IPS-NIHi7 (cell line): ENCODE measurements around the gene CRPPA.
A peak's percentile ranks its signal among the peaks of the same experiment; 100 is the strongest.

Source experiments
- DNase-seq: peaks from one replicate; pipeline ENCODE4 v3.0.0; 2012; ENCODE audit warnings: mixed read lengths; ENCODE audit errors: extremely low spot score

CRPPA gene

GRCh38 chr7:16423761-16424160 lies 2.4 kb upstream of the CRPPA start:
- DNase-seq: no peak

- no peak for DNase-seq
These were observed 1.6 kb upstream of the CRPPA start for GRCh38 chr7:16422917-16423316.

- DNase-seq: no peak
These were observed 731 bp upstream of the CRPPA start for GRCh38 chr7:16422103-16422435.

- DNase-seq: peak; percentile 81
These were observed 547 bp downstream of the CRPPA start for GRCh38 chr7:16420649-16421332.

- no peak for DNase-seq
These were observed 1.0 kb downstream of the CRPPA start for GRCh38 chr7:16420329-16420648.

GRCh38 chr7:16419859-16420258 lies 1.5 kb downstream of the CRPPA start:
- no peak for DNase-seq

- no peak for DNase-seq
These were observed 2.2 kb downstream of the CRPPA start for GRCh38 chr7:16419126-16419525.

GRCh38 chr7:16417906-16418305 lies 3.4 kb downstream of the CRPPA start:
- DNase-seq: no peak

GRCh38 chr7:16416289-16417282 lies 4.8 kb downstream of the CRPPA start:
- no peak for DNase-seq

- DNase-seq: no peak
These were observed 8.8 kb downstream of the CRPPA start for GRCh38 chr7:16412274-16413254.

- no peak for DNase-seq
These were observed 9.9 kb downstream of the CRPPA start for GRCh38 chr7:16411391-16411790.

- no peak for DNase-seq
These were observed 11.6 kb downstream of the CRPPA start for GRCh38 chr7:16409777-16410176.

- no peak for DNase-seq
These were observed 16.7 kb downstream of the CRPPA start for GRCh38 chr7:16404636-16405035.

- DNase-seq: no peak
These were observed 17.9 kb downstream of the CRPPA start for GRCh38 chr7:16403475-16403874.

- no peak for DNase-seq
These were observed 18.4 kb downstream of the CRPPA start for GRCh38 chr7:16402940-16403339.

GRCh38 chr7:16402091-16402490 lies 19.2 kb downstream of the CRPPA start:
- DNase-seq: no peak

GRCh38 chr7:16400893-16401275 lies 20.5 kb downstream of the CRPPA start:
- no peak for DNase-seq

GRCh38 chr7:16399916-16400892 lies 21.1 kb downstream of the CRPPA start:
- no peak for DNase-seq

- DNase-seq: no peak
These were observed 22.0 kb downstream of the CRPPA start for GRCh38 chr7:16399265-16399831.
